IPS DF 19.7 (cell line): ENCODE data around the gene GRK5.

Source experiments
- DNase-seq: peaks from one replicate; pipeline ENCODE4 v3.0.0-alpha.2; 2013; ENCODE audit warnings: low read depth, low spot score

The GRK5 gene

GRCh38 chr10:119316002-119316358 is 108.6 kb downstream of the GRK5 start:
- DNase-seq = no peak

DNA sequence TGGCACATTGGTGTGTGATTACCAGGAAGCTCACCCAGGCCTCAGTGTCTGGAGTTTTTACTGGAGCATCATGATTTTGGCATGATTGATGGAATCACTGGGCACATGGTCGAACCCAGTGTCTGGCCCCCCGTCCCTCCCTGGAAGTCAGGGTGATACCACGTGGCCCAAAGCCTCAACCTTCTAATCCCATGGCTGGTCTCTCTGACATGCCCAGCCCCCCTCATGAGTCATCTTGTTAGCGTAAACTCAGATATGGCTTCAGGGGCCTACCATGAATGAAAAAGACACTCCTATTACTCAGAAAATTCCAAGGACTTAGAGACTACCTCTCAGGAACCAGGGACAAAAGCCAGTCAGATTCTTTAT is 109.3 kb downstream of the GRK5 start:
- DNase-seq = no peak

DNA sequence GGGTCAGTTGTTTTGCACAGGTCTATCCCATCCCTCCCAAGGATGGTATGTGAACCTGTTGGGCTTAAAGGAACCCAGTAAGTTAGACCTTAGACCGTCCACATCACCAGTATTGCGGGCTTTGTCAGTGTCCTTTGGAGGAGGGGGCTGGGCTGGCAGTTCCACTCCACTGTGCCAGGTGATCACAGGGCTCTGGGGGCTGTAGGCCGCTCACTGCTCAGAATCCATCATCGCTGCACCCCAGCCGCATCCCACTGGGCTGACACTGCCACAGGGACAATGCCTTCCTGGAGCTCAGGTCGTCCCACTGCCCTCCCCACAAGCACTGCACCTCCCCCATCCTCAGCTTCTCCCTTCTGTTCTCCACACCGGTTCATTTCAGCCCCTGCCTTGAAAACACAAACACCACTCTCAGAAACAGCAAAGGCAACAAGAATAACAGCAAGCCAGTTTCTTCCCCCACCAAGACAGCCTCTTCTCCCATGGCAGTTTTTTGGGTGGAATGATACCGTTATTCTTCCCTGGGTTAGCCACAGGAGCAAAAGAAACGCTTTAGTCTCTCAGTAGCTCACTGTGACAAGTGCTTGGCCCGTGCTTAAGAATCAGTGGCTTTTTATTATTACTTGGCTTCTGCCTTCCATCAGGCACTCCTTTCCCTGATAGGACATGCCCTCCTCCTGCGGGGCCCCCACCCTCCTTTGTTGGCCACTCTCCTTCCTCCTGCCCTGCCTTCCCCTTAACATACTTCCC is 111.2 kb downstream of the GRK5 start:
- DNase-seq = no peak

DNA sequence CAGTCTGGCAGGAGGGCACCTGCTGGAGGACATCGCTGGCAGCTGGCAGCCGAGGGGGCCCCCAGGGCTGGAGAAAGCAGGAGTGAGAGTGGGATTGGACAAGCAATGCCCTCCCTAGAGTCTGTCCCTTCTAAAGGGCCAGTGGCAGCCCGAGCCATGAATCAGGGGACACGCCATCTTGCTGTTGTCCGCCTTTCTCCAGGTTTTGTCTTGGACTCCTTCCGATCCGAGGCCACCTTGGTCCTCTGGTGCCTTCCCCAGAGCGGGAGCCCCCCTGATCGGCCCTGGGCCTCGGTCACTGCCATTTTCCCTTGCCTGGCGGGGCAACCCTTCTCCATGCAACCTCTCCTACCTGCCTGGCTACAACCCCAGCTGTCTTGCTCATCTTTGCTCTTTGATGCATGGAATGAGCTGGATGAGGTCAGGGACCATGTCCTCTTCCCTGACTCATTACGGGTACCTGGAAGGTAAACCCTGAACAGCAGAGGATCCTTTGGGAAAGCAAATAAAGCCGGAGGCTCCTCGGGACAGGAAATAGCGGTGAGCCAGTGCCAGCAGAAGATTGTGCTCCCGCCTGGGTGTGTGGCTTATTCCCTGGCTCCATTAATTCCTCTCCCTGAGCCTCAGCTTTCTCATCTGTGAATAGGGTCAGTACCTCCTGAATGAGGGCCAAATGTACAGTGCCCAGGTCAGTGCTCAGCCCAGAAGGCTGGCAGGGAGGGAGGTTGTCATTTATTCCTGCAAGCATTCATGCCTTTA is 112.0 kb downstream of the GRK5 start:
- DNase-seq = no peak

- no peak for DNase-seq
Observed at GRCh38 chr10:119319920-119320258, 112.5 kb downstream of the GRK5 start.

GRCh38 chr10:119320981-119321380 is 113.6 kb downstream of the GRK5 start:
- DNase-seq = no peak

GRCh38 chr10:119323085-119324016 is 116.0 kb downstream of the GRK5 start:
- DNase-seq = no peak

DNA sequence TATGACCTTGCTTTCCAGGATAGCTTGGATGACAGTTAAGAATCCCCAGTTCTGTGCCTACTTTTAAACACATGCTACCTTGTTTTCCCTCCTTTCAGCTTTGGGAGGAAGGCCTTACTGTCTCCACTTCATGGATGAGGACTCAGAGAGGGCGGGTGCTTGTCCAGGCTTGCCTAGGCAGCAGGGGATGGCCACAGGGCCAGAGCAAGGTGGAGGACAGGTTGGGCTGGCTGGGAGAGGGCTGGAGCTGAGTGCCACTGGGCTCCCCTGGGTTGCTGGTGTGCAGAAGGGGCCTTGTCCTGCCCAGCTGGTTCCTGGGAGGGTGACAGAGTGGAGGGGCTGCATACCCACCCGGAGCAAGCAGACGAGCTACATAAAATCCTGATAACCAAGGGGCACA is 117.8 kb downstream of the GRK5 start:
- DNase-seq = no peak

DNA sequence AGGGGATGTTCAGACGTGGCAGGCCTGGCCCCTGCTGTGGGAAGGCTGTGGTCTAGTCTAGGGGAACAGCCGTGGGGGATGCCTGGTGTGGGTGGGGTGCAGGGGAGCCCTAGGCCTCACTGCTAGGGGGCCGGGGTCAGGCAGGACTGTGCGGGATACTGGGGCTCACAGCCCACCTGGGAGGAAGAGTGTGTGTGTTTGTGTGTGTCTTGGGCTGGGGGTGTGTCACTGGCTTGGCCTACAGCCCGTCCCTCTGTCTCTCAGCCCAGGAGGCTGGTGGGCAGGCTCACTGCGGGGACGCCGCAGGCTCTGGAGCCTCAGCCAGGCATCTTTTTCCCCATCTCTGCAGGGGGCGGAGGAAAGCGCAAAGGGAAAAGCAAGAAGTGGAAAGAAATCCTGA is 118.8 kb downstream of the GRK5 start:
- no peak for DNase-seq

DNA sequence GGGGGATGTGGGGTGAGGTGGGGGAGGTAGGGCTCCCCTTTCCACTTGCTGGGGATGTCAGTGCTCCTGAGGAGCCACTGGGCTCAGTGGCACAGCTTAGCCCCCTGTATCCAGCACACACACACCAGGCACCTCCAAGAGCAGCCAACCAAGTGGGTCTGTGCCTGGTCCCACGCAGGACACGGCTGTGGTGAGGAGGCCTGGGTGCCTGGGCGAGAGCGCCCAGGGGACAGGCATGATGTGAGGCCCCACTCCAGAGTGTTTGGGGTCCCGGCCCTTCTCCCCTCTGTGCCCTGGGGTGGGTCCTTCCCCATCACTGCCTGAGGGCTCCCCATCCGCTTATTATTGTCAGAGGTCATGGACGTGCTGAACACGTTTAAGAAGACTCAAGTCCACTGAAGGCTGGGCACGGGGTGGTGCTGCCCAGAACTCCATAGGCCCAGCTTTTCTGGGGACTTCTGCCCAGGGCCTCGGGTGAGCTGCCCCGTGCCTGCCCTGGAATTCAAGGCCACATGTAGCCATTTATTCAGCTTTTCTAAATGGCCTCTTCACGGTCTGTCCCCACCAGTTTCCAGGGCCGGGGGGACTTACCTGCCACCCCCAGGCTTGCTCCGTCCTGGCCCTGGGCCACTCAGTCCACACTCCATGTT is 119.8 kb downstream of the GRK5 start:
- DNase-seq = no peak

DNA sequence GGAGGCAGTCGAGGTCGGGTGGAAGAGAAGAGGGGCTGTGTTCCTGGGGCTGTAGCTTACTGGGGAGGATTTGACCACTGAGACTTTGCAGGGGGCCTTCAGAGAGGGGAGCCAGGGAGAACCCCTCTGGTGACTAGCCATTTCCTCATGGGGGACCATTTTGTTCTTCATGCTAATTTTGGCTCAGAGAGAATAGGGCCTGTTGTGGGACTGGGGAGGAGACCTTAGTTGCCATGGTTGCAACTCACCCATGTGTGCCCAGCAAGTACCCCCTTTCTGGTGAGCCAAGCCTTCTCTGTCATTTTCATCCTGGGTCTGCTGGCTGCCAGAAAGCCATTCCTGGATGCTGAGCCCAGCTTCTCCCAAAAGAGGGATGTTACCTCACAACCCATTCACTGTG is 120.9 kb downstream of the GRK5 start:
- no peak for DNase-seq

DNA sequence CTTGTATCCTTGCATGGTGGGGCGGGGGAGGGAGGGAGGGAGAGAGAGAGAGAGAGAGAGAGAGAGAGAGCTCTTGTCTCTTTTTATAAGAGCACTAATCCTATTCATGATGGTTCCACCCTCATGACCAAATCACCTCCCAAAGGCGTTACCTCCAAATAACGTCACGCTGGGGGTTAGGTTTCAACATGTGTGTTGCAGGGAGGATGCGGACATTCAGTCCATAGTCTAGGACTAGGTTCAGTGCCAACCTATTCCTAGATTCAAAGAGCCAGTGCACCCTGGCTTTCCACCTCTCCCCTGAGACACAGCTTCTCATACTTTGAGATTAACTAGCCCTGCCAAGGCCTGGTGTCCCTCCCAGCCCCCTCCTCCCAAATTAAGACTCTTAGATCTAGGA is 123.0 kb downstream of the GRK5 start:
- DNase-seq = no peak

GRCh38 chr10:119331061-119331460 is 123.7 kb downstream of the GRK5 start:
- no peak for DNase-seq

DNA sequence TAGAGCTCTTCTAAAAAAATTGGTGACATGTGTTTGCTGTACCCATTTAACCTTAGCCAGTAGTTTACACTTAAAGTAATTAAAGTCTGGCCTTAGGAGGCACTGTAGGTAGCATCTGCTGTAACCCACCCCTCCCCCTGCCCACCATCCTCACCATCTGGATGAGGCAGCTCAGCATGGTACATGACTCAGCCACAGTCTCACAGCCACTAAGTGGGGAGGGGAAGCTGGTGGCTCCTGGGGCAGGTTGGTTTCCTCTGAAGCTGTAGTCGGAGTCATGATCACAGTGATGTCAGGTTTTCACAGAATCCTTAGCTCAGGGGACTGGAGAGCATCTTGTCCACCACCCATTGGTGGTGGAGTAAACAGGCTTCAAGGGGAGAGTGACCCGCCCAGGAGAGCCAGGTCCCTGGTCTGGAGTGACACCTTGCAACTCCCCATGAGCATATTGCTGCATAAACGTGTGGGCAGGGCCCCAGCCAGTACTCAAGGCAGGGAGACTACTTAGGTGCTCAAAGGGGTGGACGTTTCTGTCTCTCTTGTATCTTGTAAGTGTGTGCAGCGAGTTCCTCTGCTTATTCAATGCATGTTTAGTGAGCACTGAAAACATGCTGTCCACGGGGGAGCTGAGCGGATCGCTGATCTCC is 125.9 kb downstream of the GRK5 start:
- DNase-seq = no peak

GRCh38 chr10:119335671-119336353 is 128.4 kb downstream of the GRK5 start:
- DNase-seq = no peak

DNA sequence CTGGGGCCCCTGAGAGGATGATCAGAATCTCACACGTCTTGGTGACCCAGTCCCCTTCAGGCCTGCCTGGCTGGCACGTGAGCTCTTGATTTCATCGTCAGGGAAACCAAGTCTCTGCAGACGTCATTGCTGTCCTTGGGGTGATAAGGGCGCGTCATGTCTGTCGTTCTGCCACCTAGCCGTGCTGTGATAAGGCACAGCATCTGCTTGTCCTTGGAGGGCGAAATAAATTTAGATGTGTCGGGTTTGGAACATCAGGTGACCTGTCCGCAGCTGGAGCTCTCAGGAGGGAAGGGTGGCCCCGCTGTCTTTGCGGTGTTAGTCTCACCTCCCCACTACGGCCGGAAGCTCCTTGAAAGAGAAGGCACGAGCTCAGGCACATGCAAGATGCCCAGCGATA is 129.2 kb downstream of the GRK5 start:
- no peak for DNase-seq

- DNase-seq = no peak
Observed at GRCh38 chr10:119337223-119337622, 129.9 kb downstream of the GRK5 start.

DNA sequence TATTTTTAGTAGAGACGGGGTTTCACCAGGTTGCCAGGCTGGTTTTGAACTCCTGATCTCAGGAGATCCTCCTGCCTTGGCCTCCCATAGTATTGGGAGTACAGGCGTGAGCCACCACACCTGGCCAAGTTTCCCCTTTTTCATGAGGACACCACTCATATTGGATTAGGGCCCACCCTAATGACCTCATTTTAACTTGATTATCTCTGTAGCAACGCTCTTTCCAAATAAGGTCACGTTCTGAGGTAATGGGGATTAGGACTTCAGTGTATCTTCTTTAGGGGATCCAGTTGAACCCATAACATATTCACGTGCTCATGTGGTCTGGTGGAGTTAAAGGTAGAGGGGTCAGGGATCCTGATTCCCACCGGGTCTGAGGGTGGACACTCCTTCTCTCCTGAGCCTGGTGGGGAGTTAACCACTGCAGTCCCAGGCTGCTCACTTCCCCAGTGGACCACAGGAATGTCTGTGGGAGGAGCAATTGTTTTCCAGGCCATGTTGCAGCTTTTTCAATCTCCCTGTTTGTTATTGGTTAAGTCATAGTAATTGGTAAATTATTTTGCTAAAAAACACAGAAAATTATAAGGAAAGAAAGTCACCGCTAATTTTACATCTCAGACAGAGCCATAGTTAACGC is 130.5 kb downstream of the GRK5 start:
- no peak for DNase-seq

- DNase-seq = no peak
Observed at GRCh38 chr10:119339109-119339508, 131.7 kb downstream of the GRK5 start.

- no peak for DNase-seq
Observed at GRCh38 chr10:119340893-119341458, 133.6 kb downstream of the GRK5 start.
